K562 (cell line): ENCODE data around the gene RAB26. TPM values are rescaled to one million over a fixed set of nuclear protein-coding genes. Genes with fewer than 3 reads are reported as not detected.

Source experiments
- ADNP ChIP-seq: fragments of 200-800 bp; sonication (Bioruptor generic); IDR thresholded peaks from 2 replicates; pipeline ENCODE4 v1.6.1; 2016; ENCODE audit warnings: missing genetic modification characterization, missing compliant biosample characterization
- AFF1 ChIP-seq, 2 experiments: fragments of 450-650 bp; IDR thresholded peaks; 2 replicates each; pipeline ENCODE4 v1.6.1; 2018; ENCODE audit warnings: mild to moderate bottlenecking in 2 of 2, low read depth in 1 of 2; ENCODE audit not compliant: partially characterized antibody in 2 of 2
- CEBPG ChIP-seq, 3 experiments: fragments of 200-800 bp in 1 of 3; sonication (Bioruptor generic) in 1 of 3; sonication (generic) in 1 of 3; formaldehyde crosslinking in 1 of 3; IDR thresholded peaks in 2 of 3; conservative IDR thresholded peaks in 1 of 3; 2 replicates each; pipeline versions ENCODE4 v1.6.1 to v1.8.0; 2016 to 2022; ENCODE audit warnings: missing compliant biosample characterization in 2 of 3, missing genetic modification characterization in 2 of 3, mild to moderate bottlenecking in 1 of 3, missing genetic modification reagents in 1 of 3
- CXXC5 ChIP-seq: fragments of 250-450 bp; sonication (Bioruptor Pico); IDR thresholded peaks from 2 replicates; pipeline ENCODE4 v1.8.0; 2022; ENCODE audit warnings: inconsistent platforms, mild to moderate bottlenecking, moderate library complexity
- DLX4 ChIP-seq: fragments of 250-450 bp; sonication (Bioruptor Pico); IDR thresholded peaks from 2 replicates; pipeline ENCODE4 v1.6.1; 2021; ENCODE audit warnings: mild to moderate bottlenecking
- E2F3 ChIP-seq: fragments of 250-450 bp; sonication (Bioruptor Pico); IDR thresholded peaks from 2 replicates; pipeline ENCODE4 v1.4.0; 2020; ENCODE audit warnings: mild to moderate bottlenecking
- ELF2 ChIP-seq: fragments of 250-450 bp; sonication (Bioruptor Pico); IDR thresholded peaks from 2 replicates; pipeline ENCODE4 v1.5.0; 2021; ENCODE audit warnings: mild to moderate bottlenecking
- EZH2 ChIP-seq: IDR thresholded peaks from 2 replicates; pipeline ENCODE4 v1.6.1; 2012; ENCODE audit warnings: low read depth, mild to moderate bottlenecking, inconsistent platforms, low read length, borderline replicate concordance
- FOXK1 ChIP-seq: sonication (generic); formaldehyde crosslinking; IDR thresholded peaks from 2 replicates; pipeline ENCODE4 v1.8.0; 2022; ENCODE audit warnings: missing genetic modification reagents, mild to moderate bottlenecking, borderline replicate concordance
- HDAC1 ChIP-seq, 2 experiments: fragments of 450-650 bp; IDR thresholded peaks; 2 replicates each; pipeline ENCODE4 v1.6.1; 2016 to 2017; ENCODE audit warnings: inconsistent platforms in 1 of 2, mild to moderate bottlenecking in 1 of 2, moderate library complexity in 1 of 2
- HLTF ChIP-seq: fragments of 450-650 bp; IDR thresholded peaks from 2 replicates; pipeline ENCODE4 v1.6.1; 2016
- KHSRP ChIP-seq: fragments of 450-650 bp; IDR thresholded peaks from 2 replicates; pipeline ENCODE4 v1.6.1; 2017
- MAFK ChIP-seq: IDR thresholded peaks from 2 replicates; pipeline ENCODE4 v1.6.1; 2011; ENCODE audit warnings: low read length, improper control_type of control experiment
- MTA2 ChIP-seq: fragments of 450-650 bp; IDR thresholded peaks from 2 replicates; pipeline ENCODE4 v1.6.1; 2016; ENCODE audit warnings: low read depth
- NR4A1 ChIP-seq, 2 experiments: fragments of 250-450 bp in 1 of 2; fragments of 450-650 bp in 1 of 2; sonication (Bioruptor Pico) in 1 of 2; IDR thresholded peaks; 2 replicates each; pipeline versions ENCODE4 v1.4.0 to v1.6.1; 2016 to 2020; ENCODE audit warnings: mild to moderate bottlenecking in 2 of 2, missing compliant biosample characterization in 1 of 2, missing genetic modification characterization in 1 of 2, moderate library complexity in 1 of 2
- OTX1 ChIP-seq: fragments of 450-650 bp; formaldehyde crosslinking; IDR thresholded peaks from 2 replicates; pipeline ENCODE4 v1.4.0; 2022; ENCODE audit warnings: mild to moderate bottlenecking
- PRPF4 ChIP-seq: fragments of 200-400 bp; formaldehyde crosslinking; IDR thresholded peaks from one replicate; pipeline ENCODE4 v1.6.1; 2017; ENCODE audit warnings: low read length, low read depth, mild to moderate bottlenecking; ENCODE audit not compliant: insufficient read depth, poor library complexity, severe bottlenecking
- RAD51 ChIP-seq: fragments of 450-650 bp; IDR thresholded peaks from 2 replicates; pipeline ENCODE4 v1.7.1; 2016; ENCODE audit warnings: low read depth, mild to moderate bottlenecking, borderline replicate concordance
- SMC3 ChIP-seq: conservative IDR thresholded peaks from 2 replicates; pipeline ENCODE4 v1.6.1; 2011; ENCODE audit warnings: low read depth, low read length, improper control_type of control experiment; ENCODE audit not compliant: insufficient read depth
- SOX6 ChIP-seq: fragments of 450-650 bp; IDR thresholded peaks from 2 replicates; pipeline ENCODE4 v1.6.1; 2014; ENCODE audit warnings: mild to moderate bottlenecking
- ZBED1 ChIP-seq: IDR thresholded peaks from 2 replicates; pipeline ENCODE4 v1.6.1; 2014
- ZBTB33 ChIP-seq: sonication (generic); formaldehyde crosslinking; IDR thresholded peaks from 2 replicates; pipeline ENCODE4 v1.8.1; 2023; ENCODE audit warnings: mild to moderate bottlenecking, missing genetic modification reagents
- ZNF134 ChIP-seq: fragments of 250-450 bp; sonication (Bioruptor Pico); conservative IDR thresholded peaks from 2 replicates; pipeline ENCODE4 v1.4.0; 2020
- ZNF165 ChIP-seq: fragments of 250-450 bp; sonication (Bioruptor Pico); IDR thresholded peaks from 2 replicates; pipeline ENCODE4 v1.4.0; 2020; ENCODE audit warnings: borderline replicate concordance
- ZNF551 ChIP-seq: fragments of 250-450 bp; sonication (Bioruptor Pico); IDR thresholded peaks from 2 replicates; pipeline ENCODE4 v1.5.0; 2021; ENCODE audit warnings: mild to moderate bottlenecking, moderate library complexity
- polyA plus RNA-seq, 8 experiments: library from polyadenylated mRNA; depleted of rRNA in 4 of 8; stranded (reverse) in 5 of 8; unstranded in 3 of 8; fragments of >200 nt; fragmentation: Nextera tagmentation in 2 of 8; fragmentation: Illumina TruSeq in 1 of 8; extraction: Ambion mirVana in 2 of 8; extraction: Trizol in 1 of 8; gene quantifications; 2 replicates each; pipeline versions ENCODE4 v1.2.1 to v1.2.3, GENCODE V29; 2011 to 2014; ENCODE audit warnings: inconsistent platforms in 1 of 8, missing spikeins in 1 of 8
- total RNA-seq, 7 experiments: library from RNA; depleted of rRNA in 6 of 7; stranded (reverse); fragments of >200 nt in 6 of 7; fragmentation: Illumina TruSeq in 2 of 7; extraction: Trizol in 2 of 7; gene quantifications; 2 replicates each; pipeline versions ENCODE4 v1.2.1 to v1.2.3, GENCODE V29; 2011 to 2021; ENCODE audit warnings: low replicate concordance in 1 of 7

RAB26 gene
- total and polyA plus RNA-seq, 9 of the 15 experiments (the other 6 are each of a cell fraction or from before 2014, with no cell fraction given): 0.25 to 6.1 (median 2.1) TPM

GRCh38 chr16:2194852-2195321 is 46.5 kb downstream of the RAB26 start (continued):
- TF ChIP-seq CEBPG (CRISPR knock-in tag; IDR thresholded peaks at IDR 0.05) (no peak), CEBPG (tag; conservative IDR thresholded peaks at IDR 0.05 in 1 of 2, IDR thresholded peaks at IDR 0.05 in 1 of 2) (no peak), MTA2 (no peak), KHSRP (no peak), ZNF165 (CRISPR knock-in tag) (no peak), SMC3 (peak; percentile 48; the same call in 1 of the 2 replicates), PRPF4 (no peak), OTX1 (CRISPR knock-in tag) (no peak), CXXC5 (CRISPR knock-in tag) (peak; percentile 17; the same call in 1 of the 2 replicates), ZBED1 (no peak), ZNF134 (CRISPR knock-in tag) (no peak), ADNP (peak; percentile 48; the same call in 1 of the 2 replicates), HLTF (0 out of 2 replicates have a peak, but pooled peaks have one; percentile 35), AFF1 (IDR thresholded peaks at IDR 0.05; ENCODE audit: low read depth in 1 of 2, partially characterized antibody in 2 of 2) (no peak), MAFK (no peak), FOXK1 (no peak), NR4A1 (CRISPR knock-in tag; IDR thresholded peaks at IDR 0.05) (no peak), NR4A1 (tag; IDR thresholded peaks at IDR 0.05) (no peak), RAD51 (no peak), E2F3 (CRISPR knock-in tag) (no peak), ZBTB33 (CRISPR knock-in tag) (peak; percentile 51; the same call in 1 of the 2 replicates), SOX6 (0 out of 2 replicates have a peak, but pooled peaks have one; percentile 11), DLX4 (CRISPR knock-in tag) (no peak), EZH2 (no peak), ELF2 (no peak), ZNF551 (CRISPR knock-in tag) (no peak), HDAC1 (IDR thresholded peaks at IDR 0.05) (no peak)
